Muscle layer of colon (tissue), 2 donors: Measurements from ENCODE around the gene FCHSD2.
"Not testable (repeated sequence)": the region's sequence is repeated elsewhere in the genome, so short reads cannot be mapped to it uniquely, and the experiment has no call there.

ENCODE experiments used
- H3K27ac ChIP-seq: one replicate; pipeline ENCODE4 v1.7.0; 2013; ENCODE audit warnings: low read depth, mild to moderate bottlenecking, low read length, moderate library complexity
- H3K27me3 ChIP-seq, 2 donors: one replicate each; pipeline ENCODE4 v1.7.0; 2013; ENCODE audit warnings: low read length in 2 of 2, mild to moderate bottlenecking in 2 of 2; ENCODE audit not compliant: insufficient read depth in 2 of 2, control insufficient read depth in 1 of 2
- H3K36me3 ChIP-seq: one replicate; pipeline ENCODE4 v1.7.0; 2013; ENCODE audit warnings: mild to moderate bottlenecking, low read length; ENCODE audit not compliant: insufficient read depth
- H3K4me1 ChIP-seq: one replicate; pipeline ENCODE4 v1.7.0; 2013; ENCODE audit warnings: mild to moderate bottlenecking, low read length; ENCODE audit not compliant: insufficient read depth
- H3K4me3 ChIP-seq, 2 donors: one replicate each; pipeline ENCODE4 v1.7.0; 2013; ENCODE audit warnings: low read length in 2 of 2, low read depth in 1 of 2, mild to moderate bottlenecking in 1 of 2, moderate library complexity in 1 of 2
- H3K9ac ChIP-seq: one replicate; pipeline ENCODE4 v1.7.0; 2013; ENCODE audit warnings: low read length
- H3K9me3 ChIP-seq: one replicate; pipeline ENCODE4 v1.7.0; 2013; ENCODE audit warnings: mild to moderate bottlenecking, low read length
- donor health status: abdominal sarcoma.
- donor health status: Adenocarcinoma of cecum.

Gene FCHSD2

GRCh38 chr11:72807021-72807693 lies 335.0 kb downstream of the FCHSD2 start:
- no peak overlapping the region for H3K27ac ChIP-seq
- H3K4me1 ChIP-seq, result peaks cover 5% of the 10 kb centered on the region
- no peaks in the 10 kb centered on the region for H3K27me3 ChIP-seq
- H3K9me3 ChIP-seq, result no peaks in the 10 kb centered on the region
- H3K9ac ChIP-seq, result no peak overlapping the region
- no peak overlapping the region for H3K4me3 ChIP-seq
- peaks cover 6% of the 10 kb centered on the region for H3K36me3 ChIP-seq

GRCh38 chr11:72806378-72806777 lies 335.7 kb downstream of the FCHSD2 start:
- not testable (repeated sequence) for H3K27ac ChIP-seq, H3K4me3 ChIP-seq, H3K4me1 ChIP-seq, H3K9ac ChIP-seq, H3K9me3 ChIP-seq, H3K36me3 ChIP-seq, H3K27me3 ChIP-seq

- Histone ChIP-seq H3K9me3 (no peaks in the 10 kb centered on the region), H3K36me3 (peaks cover 6% of the 10 kb centered on the region), H3K9ac (no peak overlapping the region), H3K27ac (no peak overlapping the region), H3K27me3 (no peaks in the 10 kb centered on the region), H3K4me1 (no peaks in the 10 kb centered on the region), H3K4me3 (no peak overlapping the region)
Measured at GRCh38 chr11:72805216-72805615, 336.9 kb downstream of the FCHSD2 start.

GRCh38 chr11:72802822-72803221 lies 339.3 kb downstream of the FCHSD2 start:
- Histone ChIP-seq H3K9ac (no peak overlapping the region), H3K4me3 (no peak overlapping the region), H3K36me3 (no peaks in the 10 kb centered on the region), H3K4me1 (no peaks in the 10 kb centered on the region), H3K27me3 (no peaks in the 10 kb centered on the region), H3K9me3 (no peaks in the 10 kb centered on the region), H3K27ac (no peak overlapping the region)

- Histone ChIP-seq H3K27me3 (no peaks in the 10 kb centered on the region), H3K4me1 (no peaks in the 10 kb centered on the region), H3K27ac (no peak overlapping the region), H3K36me3 (no peaks in the 10 kb centered on the region), H3K4me3 (no peak overlapping the region), H3K9me3 (no peaks in the 10 kb centered on the region), H3K9ac (no peak overlapping the region)
Measured at GRCh38 chr11:72799441-72799840, 342.7 kb downstream of the FCHSD2 start.

GRCh38 chr11:72798361-72798760 lies 343.8 kb downstream of the FCHSD2 start:
- Histone ChIP-seq H3K4me3 (no peak overlapping the region), H3K9ac (no peak overlapping the region), H3K9me3 (no peaks in the 10 kb centered on the region), H3K27ac (no peak overlapping the region), H3K36me3 (no peaks in the 10 kb centered on the region), H3K4me1 (peaks cover under 1% of the 10 kb centered on the region), H3K27me3 (no peaks in the 10 kb centered on the region)

GRCh38 chr11:72793425-72794367 lies 348.4 kb downstream of the FCHSD2 start, which contains the start of gene STARD10:
Gene STARD10 (minus strand): TSS chr11:72794047. CDS start chr11:72781181, 12,866 bp downstream.
- Histone ChIP-seq H3K27me3 (no peaks in the 10 kb centered on the region), H3K4me1 (peaks cover 12% of the 10 kb centered on the region), H3K4me3 (peak within 1 kb of the TSS; percentile 2 to 79), H3K9me3 (no peaks in the 10 kb centered on the region), H3K9ac (peak within 1 kb of the TSS; percentile 4), H3K36me3 (no peaks in the 10 kb centered on the region), H3K27ac (peak within 1 kb of the TSS; percentile 48)

GRCh38 chr11:72793076-72793424 lies 349.1 kb downstream of the FCHSD2 start:
- Histone ChIP-seq H3K27ac (peak overlapping the region; percentile 48), H3K9ac (peak overlapping the region; percentile 4), H3K4me3 (peak overlapping the region in 1 of 2 donors; percentile 79), H3K9me3 (no peaks in the 10 kb centered on the region), H3K36me3 (no peaks in the 10 kb centered on the region), H3K27me3 (no peaks in the 10 kb centered on the region), H3K4me1 (peaks cover 12% of the 10 kb centered on the region)

GRCh38 chr11:72792437-72793021 lies 349.6 kb downstream of the FCHSD2 start:
- H3K4me1 ChIP-seq, result peaks cover 12% of the 10 kb centered on the region
- peak overlapping the region; percentile 4 for H3K9ac ChIP-seq
- H3K9me3 ChIP-seq, result no peaks in the 10 kb centered on the region
- no peaks in the 10 kb centered on the region for H3K36me3 ChIP-seq
- no peaks in the 10 kb centered on the region for H3K27me3 ChIP-seq
- H3K27ac ChIP-seq, result peak overlapping the region; percentile 48
- peak overlapping the region in 1 of 2 donors; percentile 79 for H3K4me3 ChIP-seq

- not testable (repeated sequence) for H3K36me3 ChIP-seq, H3K27me3 ChIP-seq, H3K4me3 ChIP-seq, H3K9ac ChIP-seq, H3K27ac ChIP-seq, H3K9me3 ChIP-seq
- peaks cover 12% of the 10 kb centered on the region for H3K4me1 ChIP-seq
Measured at GRCh38 chr11:72791228-72791627, 350.9 kb downstream of the FCHSD2 start.

- Histone ChIP-seq H3K9me3 (no peaks in the 10 kb centered on the region), H3K27me3 (no peaks in the 10 kb centered on the region), H3K4me3 (no peak overlapping the region), H3K9ac (no peak overlapping the region), H3K36me3 (no peaks in the 10 kb centered on the region), H3K4me1 (peaks cover 12% of the 10 kb centered on the region), H3K27ac (no peak overlapping the region)
Measured at GRCh38 chr11:72789493-72790131, 352.5 kb downstream of the FCHSD2 start.
